H1 (cell line): ENCODE data around the gene DCPS. TPM values are rescaled to one million over a fixed set of nuclear protein-coding genes. Genes with fewer than 3 reads are reported as not detected.

ENCODE experiments used
- HDAC2 ChIP-seq, 2 experiments: fragments of 300-600 bp in 1 of 2; sonication (generic) in 1 of 2; IDR thresholded peaks; 2 replicates each; pipeline ENCODE4 v1.6.1; 2011 to 2012; ENCODE audit warnings: low read depth in 2 of 2, low read length in 2 of 2, mild to moderate bottlenecking in 2 of 2, moderate library complexity in 2 of 2, borderline replicate concordance in 1 of 2, inconsistent platforms in 1 of 2
- NANOG ChIP-seq: IDR thresholded peaks from 2 replicates; pipeline ENCODE4 v1.6.1; 2011; ENCODE audit warnings: low read length, low read depth, mild to moderate bottlenecking, inconsistent platforms; ENCODE audit not compliant: insufficient read depth, poor library complexity, severe bottlenecking
- POU5F1 ChIP-seq: IDR thresholded peaks from 2 replicates; pipeline ENCODE4 v1.6.1; 2011; ENCODE audit warnings: low read depth, mild to moderate bottlenecking, low read length, moderate library complexity
- SP1 ChIP-seq: IDR thresholded peaks from 2 replicates; pipeline ENCODE4 v1.6.1; 2011; ENCODE audit warnings: low read depth, low read length
- polyA plus RNA-seq, 7 experiments: library from polyadenylated mRNA; depleted of rRNA in 3 of 7; stranded (reverse) in 5 of 7; unstranded in 2 of 7; fragments of >200 nt in 5 of 7; fragments of 200-250 nt in 2 of 7; gene quantifications; 1 replicate in 5 of 7; 2 replicates in 1 of 7; 4 replicates in 1 of 7; pipeline versions ENCODE4 v1.2.1 to v1.2.3, GENCODE V29; 2011 to 2013; ENCODE audit warnings: missing spikeins in 2 of 7, mixed read lengths in 2 of 7
- total RNA-seq: library from RNA; stranded (reverse); fragmentation: NEBNext Ultra II Directional; extraction: Animal tissue kit (Norgen Biotek cat#: 25700); gene quantifications from 2 replicates; pipeline ENCODE4 v1.2.1, GENCODE V29; 2021

DCPS gene
- total and polyA plus RNA-seq, 2 of the 8 experiments (the other 6 are each of a cell fraction or from before 2014, with no cell fraction given): 24.6 to 55.2 TPM

DNA sequence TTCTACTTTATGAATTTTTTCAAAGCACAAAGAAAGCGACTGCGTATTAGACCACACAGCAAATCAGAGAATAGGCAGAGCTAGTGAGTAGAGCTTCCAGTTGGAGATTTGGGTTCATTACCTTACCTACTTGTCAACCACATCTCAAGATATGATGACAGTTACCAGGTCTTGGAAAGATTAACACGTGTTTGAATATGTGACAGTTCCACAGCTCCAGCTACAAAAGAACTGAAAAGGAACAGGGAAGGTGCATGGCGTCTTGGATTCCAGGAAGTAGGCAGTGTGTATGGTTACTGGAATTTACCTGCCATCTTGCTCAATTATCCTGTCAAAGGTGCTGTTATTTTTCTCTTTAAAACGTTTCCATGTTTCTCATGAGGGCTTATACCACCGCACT lies 15.6 kb upstream of the DCPS start (continued):
- TF ChIP-seq NANOG: no peak
- no peak for TF ChIP-seq HDAC2 (IDR thresholded peaks at IDR 0.05; ENCODE audit: borderline replicate concordance in 1 of 2, low read depth in 2 of 2, low read length in 2 of 2)
- TF ChIP-seq POU5F1: no peak
- no peak for TF ChIP-seq SP1
- TF ChIP-seq, all 59 proteins: peak for 0
